ENCODE measurements around the gene CASTOR1.

The CASTOR1 gene

DNA sequence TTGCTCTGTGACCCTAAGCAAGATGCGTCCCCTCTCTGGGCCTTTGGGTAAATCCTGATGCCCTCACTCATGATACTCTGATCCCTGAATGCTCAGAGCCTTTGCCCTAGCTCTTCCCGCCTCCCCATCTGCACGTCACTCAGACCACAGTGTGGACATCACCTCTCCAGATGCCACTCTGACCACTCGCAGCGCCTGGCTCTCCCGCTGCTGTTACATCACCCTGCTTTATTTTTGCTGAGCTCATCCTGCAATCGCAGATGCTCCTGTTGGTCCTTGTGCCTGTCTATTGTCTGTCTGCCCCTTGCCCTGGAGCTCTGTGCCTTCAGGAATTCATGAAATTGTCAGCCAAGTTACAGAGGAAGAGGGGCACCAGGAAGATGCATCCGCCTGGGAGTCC, 28.2 kb downstream of the CASTOR1 start:
- Histone ChIP-seq H3K79me2 (ENCODE audit: insufficient read depth, low read length) (no peaks in the 10 kb centered on the region), H3K9me2 (replicated peaks; ENCODE audit: insufficient read depth, low read length) (no peaks in the 10 kb centered on the region), H3K36me3 (ENCODE audit: low read length) (no peaks in the 10 kb centered on the region), H3K27me3 (ENCODE audit: low read length) (no peaks in the 10 kb centered on the region), H3F3A (ENCODE audit: insufficient read depth) (no peaks in the 10 kb centered on the region), H3K4me2 (ENCODE audit: low read depth, low read length, poor library complexity, severe bottlenecking) (no peak overlapping the region), H3K27ac (ENCODE audit: low read depth, low read length) (no peak overlapping the region), H3K9ac (ENCODE audit: low read length) (no peak overlapping the region), H4K20me1 (ENCODE audit: low read depth, low read length) (no peaks in the 10 kb centered on the region), H2AFZ (ENCODE audit: low read depth, low read length, severe bottlenecking) (no peak overlapping the region), H3K9me3 (ENCODE audit: insufficient read depth, low read length) (no peaks in the 10 kb centered on the region), H3K4me3 (ENCODE audit: insufficient read depth, low read length, poor library complexity, severe bottlenecking) (no peak overlapping the region)
- TF ChIP-seq EZH2phosphoT487 (conservative IDR thresholded peaks at IDR 0.05; ENCODE audit: low read length) (no peak), CTCF (IDR thresholded peaks at IDR 0.05; ENCODE audit: insufficient read depth, low read length, poor library complexity, severe bottlenecking) (no peak)

DNA sequence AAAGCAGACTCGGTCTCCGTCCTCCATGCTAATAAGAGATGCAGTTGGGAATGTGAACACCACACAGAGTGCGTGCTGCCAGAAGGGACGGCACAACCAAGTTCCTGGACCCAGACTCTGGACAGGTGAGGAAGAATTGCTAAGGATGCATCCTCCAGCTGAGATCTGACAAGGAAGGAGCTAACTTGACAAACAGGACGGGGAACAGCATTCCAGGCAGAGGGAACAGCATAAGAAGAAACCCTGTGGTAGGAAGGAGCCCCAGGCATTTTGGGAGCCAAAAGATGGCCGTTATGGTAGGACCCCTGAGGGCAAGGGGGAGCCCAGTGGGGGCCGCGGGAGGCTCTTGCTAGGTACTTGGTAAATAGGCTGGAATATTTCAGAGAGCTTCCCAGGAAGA, 28.6 kb downstream of the CASTOR1 start:
- Histone ChIP-seq H3K9me2 (replicated peaks; ENCODE audit: insufficient read depth, low read length) (no peaks in the 10 kb centered on the region), H3K36me3 (ENCODE audit: low read length) (no peaks in the 10 kb centered on the region), H3K4me2 (ENCODE audit: low read depth, low read length, poor library complexity, severe bottlenecking) (no peak overlapping the region), H3K27me3 (ENCODE audit: low read length) (no peaks in the 10 kb centered on the region), H3K27ac (ENCODE audit: low read depth, low read length) (no peak overlapping the region), H3K9me3 (ENCODE audit: insufficient read depth, low read length) (no peaks in the 10 kb centered on the region), H3K9ac (ENCODE audit: low read length) (no peak overlapping the region), H3K4me3 (ENCODE audit: insufficient read depth, low read length, poor library complexity, severe bottlenecking) (no peak overlapping the region), H4K20me1 (ENCODE audit: low read depth, low read length) (no peaks in the 10 kb centered on the region), H3K79me2 (ENCODE audit: insufficient read depth, low read length) (no peaks in the 10 kb centered on the region), H3F3A (ENCODE audit: insufficient read depth) (no peaks in the 10 kb centered on the region), H2AFZ (ENCODE audit: low read depth, low read length, severe bottlenecking) (no peak overlapping the region)
- TF ChIP-seq EZH2phosphoT487 (conservative IDR thresholded peaks at IDR 0.05; ENCODE audit: low read length) (no peak), CTCF (IDR thresholded peaks at IDR 0.05; ENCODE audit: insufficient read depth, low read length, poor library complexity, severe bottlenecking) (no peak)

DNA sequence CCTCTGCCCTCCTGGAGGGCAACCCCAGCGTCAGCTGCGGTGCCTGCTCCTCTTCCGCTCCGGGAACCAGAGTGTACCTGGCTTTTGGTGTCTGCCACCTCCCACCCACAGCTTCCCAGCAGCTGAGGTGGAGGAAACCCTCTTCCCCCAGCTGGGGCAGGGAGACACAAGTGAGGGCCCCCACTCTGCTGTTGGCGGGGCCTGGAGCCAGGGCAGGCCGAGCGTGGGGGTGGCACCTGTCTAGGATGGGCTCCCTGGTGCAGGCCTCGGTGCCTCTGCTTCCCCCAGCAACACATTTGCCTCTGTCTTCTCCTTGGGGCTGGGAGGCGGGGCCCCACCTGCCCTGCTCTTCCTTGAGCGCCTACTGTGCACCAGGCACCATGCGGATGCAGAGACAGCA, 29.0 kb downstream of the CASTOR1 start:
- Histone ChIP-seq H3K9me3 (ENCODE audit: insufficient read depth, low read length) (no peaks in the 10 kb centered on the region), H3K4me3 (ENCODE audit: insufficient read depth, low read length, poor library complexity, severe bottlenecking) (no peak overlapping the region), H3K9me2 (replicated peaks; ENCODE audit: insufficient read depth, low read length) (no peaks in the 10 kb centered on the region), H2AFZ (ENCODE audit: low read depth, low read length, severe bottlenecking) (no peak overlapping the region), H3F3A (ENCODE audit: insufficient read depth) (no peaks in the 10 kb centered on the region), H3K79me2 (ENCODE audit: insufficient read depth, low read length) (no peaks in the 10 kb centered on the region), H4K20me1 (ENCODE audit: low read depth, low read length) (no peaks in the 10 kb centered on the region), H3K36me3 (ENCODE audit: low read length) (no peaks in the 10 kb centered on the region), H3K27ac (ENCODE audit: low read depth, low read length) (no peak overlapping the region), H3K27me3 (ENCODE audit: low read length) (no peaks in the 10 kb centered on the region), H3K9ac (ENCODE audit: low read length) (no peak overlapping the region), H3K4me2 (ENCODE audit: low read depth, low read length, poor library complexity, severe bottlenecking) (no peak overlapping the region)
- no peak for TF ChIP-seq EZH2phosphoT487 (conservative IDR thresholded peaks at IDR 0.05; ENCODE audit: low read length)

GRCh38 chr22:30254314-30254713, 35.0 kb downstream of the CASTOR1 start:
- H3K9ac ChIP-seq (ENCODE audit: low read length), result no peak overlapping the region
- H3K4me2 ChIP-seq (ENCODE audit: low read depth, low read length, poor library complexity, severe bottlenecking), result no peak overlapping the region
- H3K36me3 ChIP-seq (ENCODE audit: low read length), result no peaks in the 10 kb centered on the region
- no peaks in the 10 kb centered on the region for H3K79me2 ChIP-seq (ENCODE audit: insufficient read depth, low read length)
- H2AFZ ChIP-seq (ENCODE audit: low read depth, low read length, severe bottlenecking), result no peak overlapping the region
- H3K9me2 ChIP-seq (replicated peaks; ENCODE audit: insufficient read depth, low read length), result no peaks in the 10 kb centered on the region
- H4K20me1 ChIP-seq (ENCODE audit: low read depth, low read length), result no peaks in the 10 kb centered on the region
- no peaks in the 10 kb centered on the region for H3K9me3 ChIP-seq (ENCODE audit: insufficient read depth, low read length)
- no peak overlapping the region for H3K27ac ChIP-seq (ENCODE audit: low read depth, low read length)
- no peaks in the 10 kb centered on the region; the same call in 1 of the 2 replicates for H3K27me3 ChIP-seq (ENCODE audit: low read length)
- no peak for TF ChIP-seq EZH2phosphoT487 (conservative IDR thresholded peaks at IDR 0.05; ENCODE audit: low read length)
- TF ChIP-seq CTCF (IDR thresholded peaks at IDR 0.05; ENCODE audit: insufficient read depth, low read length, poor library complexity, severe bottlenecking), result no peak
- no peaks in the 10 kb centered on the region for H3F3A ChIP-seq (ENCODE audit: insufficient read depth)
- no peak overlapping the region for H3K4me3 ChIP-seq (ENCODE audit: insufficient read depth, low read length, poor library complexity, severe bottlenecking)

Measured in SU-DHL-6 (cell line).